ENCODE measurements around the gene MZB1. TPM values are rescaled to one million over a fixed set of nuclear protein-coding genes. Genes with fewer than 3 reads are reported as not detected.
A peak's percentile ranks its signal among the peaks of the same experiment; 100 is the strongest.

Gene MZB1
- total and polyA plus RNA-seq, 10 donors: 72.6 to 273 (median 129) TPM

DNA sequence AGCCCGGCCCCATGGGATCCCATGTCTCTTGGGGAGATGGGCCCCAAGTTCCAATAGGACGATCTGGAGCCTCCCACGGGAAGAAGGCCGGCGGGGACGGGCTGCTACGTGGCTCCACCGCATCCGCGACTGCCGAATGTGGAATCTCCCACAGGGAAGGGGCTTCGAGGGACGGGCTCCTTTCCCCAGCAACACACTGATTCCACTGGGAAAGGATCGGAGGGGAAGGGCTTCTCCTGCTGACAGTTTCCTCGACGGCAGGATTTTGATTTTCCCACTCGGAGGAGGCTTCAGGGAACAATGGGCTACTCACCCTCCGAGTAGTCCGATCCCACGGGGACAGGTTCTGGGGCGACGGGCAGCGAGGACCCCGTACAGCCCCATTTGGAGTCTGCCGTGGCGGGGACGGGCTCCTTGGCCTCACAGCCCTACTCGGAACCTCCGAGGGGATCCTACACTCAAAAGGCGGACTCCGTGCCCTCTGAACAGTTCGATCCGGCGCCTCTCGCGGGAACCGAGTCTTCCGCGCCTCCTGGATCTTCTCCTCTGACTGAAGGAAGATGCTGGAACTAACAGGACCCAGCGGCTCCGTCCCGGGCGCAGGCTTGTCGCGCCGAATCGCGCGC lies 3.9 kb upstream of the MZB1 start:
- H3K27ac ChIP-seq: peak overlapping the region in 5 of 8 donors; percentile 20 to 91 (median 80)
- TF ChIP-seq POLR2A (IDR thresholded peaks at IDR 0.05) (no peak), POLR2AphosphoS5 (IDR thresholded peaks at IDR 0.05) (no peak), CTCF (IDR thresholded peaks at IDR 0.05 in 8 of 11, conservative IDR thresholded peaks at IDR 0.05 in 3 of 11) (no peak)

GRCh38 chr5:139392678-139393496 lies 3.2 kb upstream of the MZB1 start:
- peaks cover 0 to 36% (median 15%) of the 10 kb centered on the region in 7 donors for H3K27me3 ChIP-seq (replicated peaks in 1 of 7)
- H3K9me3 ChIP-seq: no peaks in the 10 kb centered on the region
- peak overlapping the region; percentile 52 to 77 (median 67) for H3K4me3 ChIP-seq
- peak overlapping the region; percentile 47 to 91 (median 78) for H3K27ac ChIP-seq
- TF ChIP-seq POLR2A (IDR thresholded peaks at IDR 0.05): no peak
- peak; percentile 60 to 91 (median 80) for TF ChIP-seq CTCF (IDR thresholded peaks at IDR 0.05 in 8 of 11, conservative IDR thresholded peaks at IDR 0.05 in 3 of 11)
- peak; percentile 48 to 79 (median 56) for TF ChIP-seq POLR2AphosphoS5 (IDR thresholded peaks at IDR 0.05)
- H3K36me3 ChIP-seq: no peaks in the 10 kb centered on the region
- peaks cover 24 to 91% (median 72%) of the 10 kb centered on the region in 6 donors for H3K4me1 ChIP-seq
- peak; percentile 97 for DNase-seq
- 1 to 2% (median 1%) methylated on average over 10 to 77 of the region's 77 CpGs for WGBS, 5 donors
- intact Hi-C loops (cut with DNase I; ENCODE audit: low total_unique reads): no loop called here

More for the DNA sequence above, 3.9 kb upstream of the MZB1 start:
- no peak for DNase-seq
- Histone ChIP-seq H3K4me3 (peak overlapping the region; percentile 52 to 77 (median 67)), H3K27me3 (replicated peaks in 1 of 7) (peaks cover 0 to 36% (median 15%) of the 10 kb centered on the region in 7 donors), H3K36me3 (no peaks in the 10 kb centered on the region), H3K4me1 (peaks cover 19 to 84% (median 65%) of the 10 kb centered on the region in 6 donors), H3K9me3 (no peaks in the 10 kb centered on the region)
- intact Hi-C loops (cut with DNase I; ENCODE audit: low total_unique reads): no loop called here
- WGBS, 5 donors: 4 to 33% (median 13%) methylated on average over 45 to 49 of the region's 49 CpGs

DNA sequence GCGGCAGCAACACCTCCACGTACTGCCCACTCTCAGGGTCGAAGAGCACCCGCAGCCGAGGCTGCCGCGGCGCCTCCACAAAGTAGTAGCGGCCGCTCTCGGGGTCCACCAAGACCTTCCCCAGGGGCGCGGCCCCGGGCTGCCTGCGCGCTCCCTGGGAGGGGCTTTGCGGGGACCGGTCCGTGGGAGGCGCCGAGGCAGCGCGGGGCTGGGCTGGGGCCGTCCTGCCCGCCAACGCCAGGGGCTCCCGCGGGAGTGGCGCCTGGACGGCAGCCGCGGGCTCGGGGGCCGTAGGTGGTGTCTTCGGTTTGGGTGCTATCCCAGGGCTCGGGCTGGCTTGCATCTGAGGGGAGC lies 2.6 kb upstream of the MZB1 start:
- no peak for DNase-seq
- H3K27ac ChIP-seq: peak overlapping the region; percentile 47 to 91 (median 78)
- intact Hi-C loops (cut with DNase I; ENCODE audit: low total_unique reads): no loop called here
- TF ChIP-seq POLR2A (IDR thresholded peaks at IDR 0.05): no peak
- no peak for TF ChIP-seq POLR2AphosphoS5 (IDR thresholded peaks at IDR 0.05)
- no peak for TF ChIP-seq CTCF (IDR thresholded peaks at IDR 0.05 in 8 of 11, conservative IDR thresholded peaks at IDR 0.05 in 3 of 11)
- no peaks in the 10 kb centered on the region for H3K9me3 ChIP-seq
- H3K4me3 ChIP-seq: peak overlapping the region; percentile 52 to 77 (median 67)
- WGBS, 5 donors: 0 to 11% (median 5%) methylated on average over 4 to 36 of the region's 36 CpGs
- H3K27me3 ChIP-seq (replicated peaks in 1 of 7): peaks cover 0 to 36% (median 15%) of the 10 kb centered on the region in 7 donors
- no peaks in the 10 kb centered on the region for H3K36me3 ChIP-seq
- H3K4me1 ChIP-seq: peaks cover 28 to 95% (median 78%) of the 10 kb centered on the region in 6 donors
